Activated CD4-positive, alpha-beta T cell treated with anti-CD3 and anti-CD28 coated beads, Interleukin-2, Interleukin-6, amounts not matched to agents 100 ng/mL and 50 ng/mL, durations not matched to agents 16 hours and 8 hours (primary cell): ENCODE data around the gene FGD1.
A peak's percentile ranks its signal among the peaks of the same experiment; 100 is the strongest.
"Not testable (repeated sequence)": the region's sequence is repeated elsewhere in the genome, so short reads cannot be mapped to it uniquely, and the experiment has no call there.

Source experiments
- DNase-seq: peaks from one replicate; pipeline ENCODE4 v3.0.0-alpha.2; 2020

FGD1 gene

GRCh38 chrX:54495814-54496516 lies at the start of gene FGD1:
Gene FGD1, minus strand, starts transcription at chrX:54496234. Its CDS starts 802 bp downstream, at chrX:54495432.
- peak; percentile 27 for DNase-seq

- not testable (repeated sequence) for DNase-seq
These were observed 46.2 kb upstream of the FGD1 start for GRCh38 chrX:54542239-54542638.

GRCh38 chrX:54540289-54540688 lies 44.3 kb upstream of the FGD1 start:
- DNase-seq: no peak

- DNase-seq: no peak
These were observed 38.2 kb upstream of the FGD1 start for GRCh38 chrX:54534271-54534670.

- no peak for DNase-seq
These were observed 34.4 kb upstream of the FGD1 start for GRCh38 chrX:54530357-54530900.

GRCh38 chrX:54529552-54530356 lies 33.7 kb upstream of the FGD1 start, which contains the start of gene GNL3L:
Gene GNL3L, plus strand, starts transcription at chrX:54530219. Its CDS starts 2,348 bp downstream, at chrX:54532567.
- DNase-seq: peak; percentile 84

- DNase-seq: no peak
These were observed 33.1 kb upstream of the FGD1 start for GRCh38 chrX:54529151-54529550.

- DNase-seq: no peak
These were observed 13.4 kb upstream of the FGD1 start for GRCh38 chrX:54509400-54509799.

- DNase-seq: no peak
These were observed 902 bp upstream of the FGD1 start for GRCh38 chrX:54496936-54497335.

GRCh38 chrX:54496517-54496852 lies 451 bp upstream of the FGD1 start:
- no peak for DNase-seq

- no peak for DNase-seq
These were observed 833 bp downstream of the FGD1 start for GRCh38 chrX:54494989-54495813.

GRCh38 chrX:54494166-54494988 lies 1.7 kb downstream of the FGD1 start:
- no peak for DNase-seq

- no peak for DNase-seq
These were observed 3.7 kb downstream of the FGD1 start for GRCh38 chrX:54492340-54492739.

GRCh38 chrX:54489819-54490218 lies 6.2 kb downstream of the FGD1 start:
- not testable (repeated sequence) for DNase-seq

- DNase-seq: no peak
These were observed 11.4 kb downstream of the FGD1 start for GRCh38 chrX:54484666-54485065.

GRCh38 chrX:54483946-54484345 lies 12.1 kb downstream of the FGD1 start:
- no peak for DNase-seq

GRCh38 chrX:54482839-54483593 lies 13.0 kb downstream of the FGD1 start:
- no peak for DNase-seq

GRCh38 chrX:54479136-54480111 lies 16.6 kb downstream of the FGD1 start:
- DNase-seq: no peak

GRCh38 chrX:54473993-54474859 lies 21.8 kb downstream of the FGD1 start:
- no peak for DNase-seq
